HepG2 (cell line): ENCODE results near the gene NFAT5. TPM values are rescaled to one million over a fixed set of nuclear protein-coding genes. Genes with fewer than 3 reads are reported as not detected.

Experiments
- ATAC-seq: fragments of 200-7000 bp; cut with Tn5 transposase; 3 replicates; pipeline ENCODE4 v1.9.1; 2020; ENCODE audit warnings: mild to moderate bottlenecking, moderate library complexity
- BruUV-seq: library from RNA; stranded (reverse); fragments of 400-500 nt; replicated peaks from 2 replicates; lab custom pipeline; 2021; lab: Mats Ljungman, UMichigan
- CTCF ChIA-PET: fragments of 300-600 bp; formaldehyde crosslinking; extraction: SDS; loops from one replicate; lab custom pipeline; 2021; ENCODE audit warnings: low total read pairs, inconsistent platforms, low intra/inter-chr PET ratio; lab: Yijun Ruan, JAX
- POLR2A ChIA-PET: fragments of 350-600 bp; sonication (Branson Sonifier 250); formaldehyde crosslinking; loops from one replicate; lab custom pipeline; 2020; ENCODE audit warnings: antibody characterized with exemption, inconsistent platforms; lab: Yijun Ruan, JAX
- DNase-seq: peaks from one replicate; pipeline ENCODE4 v3.0.0-alpha.2; 2015; ENCODE audit warnings: low spot score
- FAIRE-seq: peaks from 3 replicates; lab custom pipeline; 2011; peaks lifted over from hg19 to GRCh38; lab: Jason Lieb, UNC
- H2AFZ ChIP-seq: one replicate; pipeline ENCODE4 v1.6.1; 2011; ENCODE audit warnings: low read length, inconsistent platforms
- H3K27ac ChIP-seq: fragments of 300-600 bp; 3 replicates; pipeline ENCODE4 v1.8.0; 2011; ENCODE audit warnings: mixed run types, mild to moderate bottlenecking, mixed read lengths, low read length, inconsistent platforms; ENCODE audit not compliant: insufficient read depth; ENCODE audit errors: extremely low read length
- H3K27me3 ChIP-seq, 2 experiments: fragments of 200-600 bp in 1 of 2; 2 replicates in 1 of 2; 3 replicates in 1 of 2; pipeline versions ENCODE4 v1.6.0 to v1.8.0; 2011; ENCODE audit warnings: low read length in 2 of 2, mild to moderate bottlenecking in 2 of 2, moderate library complexity in 2 of 2, inconsistent platforms in 1 of 2; ENCODE audit not compliant: insufficient read depth in 2 of 2, control insufficient read depth in 1 of 2
- H3K36me3 ChIP-seq, 2 experiments: fragments of 200-600 bp in 1 of 2; replicated peaks in 1 of 2; 2 replicates in 1 of 2; 3 replicates in 1 of 2; pipeline versions ENCODE4 v1.5.1 to v1.8.0; 2011; ENCODE audit warnings: low read length in 2 of 2, inconsistent platforms in 1 of 2; ENCODE audit not compliant: insufficient read depth in 2 of 2, control insufficient read depth in 1 of 2
- H3K4me1 ChIP-seq: 2 replicates; pipeline ENCODE4 v1.5.1; 2012; ENCODE audit warnings: low read length, inconsistent platforms; ENCODE audit not compliant: insufficient read depth
- H3K4me2 ChIP-seq: 2 replicates; pipeline ENCODE4 v1.6.0; 2011; ENCODE audit warnings: low read depth, low read length, inconsistent platforms
- H3K4me3 ChIP-seq, 3 experiments: fragments of 200-600 bp in 1 of 3; sonication (generic), shearing (Covaris generic) in 1 of 3; replicated peaks in 1 of 3; 2 replicates each; pipeline ENCODE4 v1.5.1; 2011 to 2016; ENCODE audit warnings: low read length in 3 of 3, inconsistent platforms in 2 of 3, low read depth in 2 of 3, mild to moderate bottlenecking in 2 of 3, control low read depth in 1 of 3, mixed read lengths in 1 of 3; ENCODE audit not compliant: insufficient read depth in 1 of 3
- H3K79me2 ChIP-seq: one replicate; pipeline ENCODE4 v1.6.1; 2011; ENCODE audit warnings: low read length, inconsistent platforms; ENCODE audit not compliant: insufficient read depth
- H3K9ac ChIP-seq: 2 replicates; pipeline ENCODE4 v1.6.0; 2011; ENCODE audit warnings: mild to moderate bottlenecking, low read depth, low read length, inconsistent platforms; ENCODE audit not compliant: insufficient read depth
- H3K9me3 ChIP-seq: 2 replicates; pipeline ENCODE4 v1.5.1; 2012; ENCODE audit warnings: mild to moderate bottlenecking, low read length
- H4K20me1 ChIP-seq: 2 replicates; pipeline ENCODE4 v1.6.0; 2011; ENCODE audit warnings: inconsistent platforms, mild to moderate bottlenecking, low read length, moderate library complexity; ENCODE audit not compliant: insufficient read depth
- NR2C2 ChIP-seq: sonication (generic); formaldehyde crosslinking; IDR thresholded peaks from 2 replicates; pipeline ENCODE4 v1.4.0; 2020; ENCODE audit warnings: missing genetic modification reagents, mild to moderate bottlenecking, moderate library complexity, borderline replicate concordance
- SYNCRIP ChIP-seq: fragments of 200-400 bp; formaldehyde crosslinking; IDR thresholded peaks from 2 replicates; pipeline ENCODE4 v1.6.1; 2018; ENCODE audit warnings: mild to moderate bottlenecking, low read depth, low read length; ENCODE audit not compliant: insufficient read depth
- UBTF ChIP-seq: sonication (generic); formaldehyde crosslinking; IDR thresholded peaks from 2 replicates; pipeline ENCODE4 v1.4.0; 2020; ENCODE audit warnings: mild to moderate bottlenecking, missing genetic modification reagents
- ZMAT3 ChIP-seq: sonication (generic); formaldehyde crosslinking; conservative IDR thresholded peaks from 2 replicates; pipeline ENCODE4 v1.7.0; 2021; ENCODE audit warnings: missing genetic modification reagents
- WGBS: methylation state at CpG from one replicate; pipeline ENCODE4 v1.1.6; 2017; ENCODE audit warnings: low lambda C conversion rate; 5-methylcytosine and 5-hydroxymethylcytosine counted together
- in situ Hi-C: cut with HindIII; loops from 2 replicates; pipeline ENCODE4 v1.10.0; 2017; ENCODE audit warnings: low pct_unique_long_range_greater_than_20kb; ENCODE audit not compliant: extremely low pct_ligation_motif_present
- intact Hi-C: fragments of 100-400 bp; cut with micrococcal nuclease; formaldehyde crosslinking; loops from one replicate; pipeline ENCODE4 v1.10.0; 2022; ENCODE audit not compliant: unreplicated experiment
- polyA plus RNA-seq, 8 experiments: library from polyadenylated mRNA; depleted of rRNA in 3 of 8; stranded (reverse) in 7 of 8; unstranded in 1 of 8; fragments of >200 nt; fragmentation: Illumina TruSeq in 4 of 8; extraction: Trizol in 4 of 8; gene quantifications; 2 replicates each; pipeline versions ENCODE4 v1.2.1 to v1.2.3, GENCODE V29; 2011 to 2016; ENCODE audit warnings: low read depth in 4 of 8, missing spikeins in 1 of 8, mixed read lengths in 1 of 8; ENCODE audit not compliant: insufficient read depth in 1 of 8
- total RNA-seq, 5 experiments: library from RNA; depleted of rRNA; stranded (reverse); fragments of >200 nt; fragmentation: Illumina TruSeq; extraction: Trizol; gene quantifications; 2 replicates each; pipeline ENCODE4 v1.2.3, GENCODE V29; 2016; ENCODE audit warnings: low read depth in 1 of 5

Gene NFAT5
- total and polyA plus RNA-seq, 2 of the 13 experiments (the other 11 are each of a cell fraction or from before 2014, with no cell fraction given): 20.5 to 54.3 TPM

GRCh38 chr16:69691980-69692911, 126.5 kb downstream of the NFAT5 start:
- POLR2A ChIA-PET: no interaction called here
- no peak for ATAC-seq

More at GRCh38 chr16:69691980-69692911, 126.5 kb downstream of the NFAT5 start:
- Histone ChIP-seq H3K9ac (no peak overlapping the region), H3K9me3 (no peaks in the 10 kb centered on the region), H4K20me1 (no peaks in the 10 kb centered on the region), H3K79me2 (no peaks in the 10 kb centered on the region), H3K4me3 (no peak overlapping the region), H2AFZ (no peak overlapping the region), H3K4me1 (0 out of 2 replicates have a peak, but pooled peaks cover 2% of the 10 kb centered on the region), H3K4me2 (no peak overlapping the region), H3K27me3 (no peaks in the 10 kb centered on the region), H3K36me3 (peaks cover 35 to 78% of the 10 kb centered on the region in 2 experiments), H3K27ac (no peak overlapping the region)
- FAIRE-seq (no peak), DNase-seq (no peak)
- WGBS: 100% methylated on average over 4 of the region's 4 CpGs
- in situ Hi-C loops: no loop called here
- intact Hi-C loops: no loop called here
- TF ChIP-seq NR2C2 (CRISPR knock-in tag) (no peak), ZMAT3 (CRISPR knock-in tag) (no peak), SYNCRIP (no peak), UBTF (CRISPR knock-in tag) (no peak)
- no TSS peak for BruUV-seq
- CTCF ChIA-PET: no interaction called here
